Type B pancreatic cell (in vitro differentiated cells): ENCODE measurements around the gene SEC61G. TPM values are rescaled to one million over a fixed set of nuclear protein-coding genes. Genes with fewer than 3 reads are reported as not detected.
A peak's percentile ranks its signal among the peaks of the same experiment; 100 is the strongest.

Experiments used
- DNase-seq: peaks from one replicate; pipeline ENCODE4 v3.0.0; 2021; ENCODE audit warnings: mixed read lengths; ENCODE audit not compliant: unreplicated experiment; ENCODE audit errors: extremely low spot score
- H3K27ac Mint-ChIP-seq: 2 replicates; pipeline ENCODE4 v1.8.0; 2021; ENCODE audit warnings: mild to moderate bottlenecking, mixed read lengths
- H3K27me3 Mint-ChIP-seq: 2 replicates; pipeline ENCODE4 v1.8.0; 2021; ENCODE audit warnings: mixed read lengths
- H3K36me3 Mint-ChIP-seq: 2 replicates; pipeline ENCODE4 v1.8.0; 2021; ENCODE audit warnings: mixed read lengths
- H3K4me1 Mint-ChIP-seq: one replicate; pipeline ENCODE4 v1.8.0; 2021; ENCODE audit warnings: mixed read lengths; ENCODE audit not compliant: unreplicated experiment
- H3K4me3 Mint-ChIP-seq: 2 replicates; pipeline ENCODE4 v1.8.0; 2021; ENCODE audit warnings: mild to moderate bottlenecking, mixed read lengths
- H3K9me3 Mint-ChIP-seq: 2 replicates; pipeline ENCODE4 v1.8.0; 2021; ENCODE audit warnings: mixed read lengths
- CTCF ChIP-seq: fragments of 200-600 bp; sonication (generic); conservative IDR thresholded peaks from 2 replicates; pipeline ENCODE4 v1.5.0; 2021; ENCODE audit warnings: antibody characterized with exemption, mild to moderate bottlenecking
- total RNA-seq: library from RNA; stranded (reverse); gene quantifications from 2 replicates; pipeline ENCODE4 v1.2.1, GENCODE V29; 2021; ENCODE audit warnings: low replicate concordance

The SEC61G gene
- total RNA-seq, 1 donor from 2014 or later: 115 TPM

DNA sequence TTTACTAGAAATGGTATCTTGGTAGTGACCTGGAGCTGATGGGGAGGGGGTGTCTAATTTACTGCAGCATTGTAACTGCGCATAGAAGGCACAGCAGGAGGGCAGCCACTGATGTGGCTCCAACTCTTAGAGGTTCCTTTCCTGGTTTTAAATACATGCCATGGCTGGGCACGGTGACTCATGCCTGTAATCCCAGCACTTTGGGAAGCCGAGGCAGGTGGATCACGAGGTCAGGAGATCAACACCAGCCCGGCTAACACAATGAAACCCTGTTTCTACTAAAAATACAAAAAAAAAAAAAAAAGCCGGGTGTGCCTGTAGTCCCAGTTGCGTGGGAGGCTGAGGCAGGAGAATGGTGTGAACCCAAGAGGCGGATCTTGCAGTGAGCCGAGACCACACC lies 19.2 kb upstream of the SEC61G start:
- TF ChIP-seq CTCF: no peak
- peaks cover 6% of the 10 kb centered on the region for H3K9me3 Mint-ChIP-seq
- H3K36me3 Mint-ChIP-seq: no peaks in the 10 kb centered on the region
- no peak overlapping the region for H3K4me3 Mint-ChIP-seq
- no peaks in the 10 kb centered on the region for H3K27me3 Mint-ChIP-seq
- no peak for DNase-seq
- peaks cover 7% of the 10 kb centered on the region for H3K4me1 Mint-ChIP-seq
- H3K27ac Mint-ChIP-seq: no peak overlapping the region

DNA sequence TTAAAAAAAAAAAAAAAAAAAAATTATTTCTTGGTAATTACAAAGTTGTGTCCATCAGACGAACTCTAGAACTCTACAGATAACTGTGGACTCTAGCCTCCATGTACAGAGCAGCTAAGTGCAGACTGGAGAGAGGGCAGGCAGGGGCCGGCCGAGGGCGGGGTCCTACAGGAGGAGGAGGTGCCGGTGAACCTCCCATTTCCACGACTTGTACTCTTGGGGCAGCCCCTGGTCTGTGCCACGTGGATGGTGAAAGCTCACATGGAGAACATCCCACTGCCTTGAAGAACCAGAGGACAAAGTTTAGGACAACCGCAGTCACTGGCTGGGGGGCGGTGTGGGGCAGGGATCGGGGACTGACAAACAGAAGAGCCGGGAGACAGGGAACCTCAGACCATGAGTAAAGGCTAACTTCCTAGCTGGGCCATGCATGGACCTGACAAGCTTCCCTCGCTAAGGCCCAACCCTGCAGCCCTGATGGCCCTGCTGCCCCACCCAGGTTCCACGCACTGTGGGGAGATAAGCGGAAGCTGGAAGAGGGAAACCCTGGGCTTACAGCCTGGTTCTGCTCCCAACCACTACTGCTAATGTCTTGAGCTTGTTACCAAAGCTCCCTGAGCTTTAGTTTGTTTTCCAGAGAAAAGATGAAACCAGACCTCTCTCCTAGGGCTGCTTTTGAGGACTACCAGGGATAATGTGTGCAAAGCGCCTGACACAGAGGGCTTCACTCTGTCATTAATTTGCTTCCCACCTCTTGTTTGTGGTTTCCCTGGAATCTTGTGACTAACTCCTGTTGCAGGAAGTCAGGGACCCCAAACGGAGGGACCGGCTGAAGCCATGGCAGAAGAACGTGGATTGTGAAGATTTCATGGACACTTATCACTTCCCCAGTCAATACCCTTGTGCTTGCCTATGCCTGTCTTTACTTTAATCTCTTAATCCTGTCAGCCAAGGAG lies 16.1 kb upstream of the SEC61G start:
- peaks cover 7% of the 10 kb centered on the region for H3K4me1 Mint-ChIP-seq
- no peak for DNase-seq
- no peak for TF ChIP-seq CTCF
- peaks cover 6% of the 10 kb centered on the region for H3K9me3 Mint-ChIP-seq
- H3K27me3 Mint-ChIP-seq: peaks cover 16% of the 10 kb centered on the region
- no peak overlapping the region for H3K4me3 Mint-ChIP-seq
- no peak overlapping the region for H3K27ac Mint-ChIP-seq
- H3K36me3 Mint-ChIP-seq: no peaks in the 10 kb centered on the region

- peak; percentile 82 for DNase-seq
- Mint-ChIP-seq H3K27ac (peak overlapping the region; percentile 73), H3K9me3 (peaks cover 6% of the 10 kb centered on the region), H3K4me3 (peak overlapping the region; percentile 83), H3K36me3 (no peaks in the 10 kb centered on the region), H3K4me1 (peaks cover 7% of the 10 kb centered on the region), H3K27me3 (peaks cover 23% of the 10 kb centered on the region)
- TF ChIP-seq CTCF: peak; percentile 93
These were observed 14.7 kb upstream of the SEC61G start for GRCh38 chr7:54773472-54774399.

DNA sequence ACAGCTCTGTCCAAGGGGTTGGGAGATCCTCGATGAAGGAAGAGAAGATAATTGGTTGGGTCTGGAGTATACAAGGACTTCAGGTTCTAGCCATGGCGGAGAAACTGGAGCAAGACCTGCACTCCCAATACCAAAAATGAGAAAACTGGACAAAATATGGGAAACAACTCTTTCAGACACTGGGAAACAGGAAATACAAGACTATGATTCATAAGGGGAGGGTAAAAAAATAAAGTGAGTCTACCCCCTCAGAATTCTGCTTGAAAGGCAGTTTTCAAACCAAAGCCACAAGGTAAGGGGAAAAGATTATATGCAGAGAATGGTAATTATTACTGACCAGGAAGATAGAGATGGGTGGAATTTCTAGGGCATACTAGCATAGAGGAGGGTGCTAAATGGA lies 10.2 kb upstream of the SEC61G start:
- Mint-ChIP-seq H3K4me1 (peaks cover 6% of the 10 kb centered on the region), H3K36me3 (no peaks in the 10 kb centered on the region), H3K9me3 (no peaks in the 10 kb centered on the region), H3K4me3 (no peak overlapping the region), H3K27me3 (peaks cover 28% of the 10 kb centered on the region), H3K27ac (no peak overlapping the region)
- TF ChIP-seq CTCF: no peak
- DNase-seq: no peak

DNA sequence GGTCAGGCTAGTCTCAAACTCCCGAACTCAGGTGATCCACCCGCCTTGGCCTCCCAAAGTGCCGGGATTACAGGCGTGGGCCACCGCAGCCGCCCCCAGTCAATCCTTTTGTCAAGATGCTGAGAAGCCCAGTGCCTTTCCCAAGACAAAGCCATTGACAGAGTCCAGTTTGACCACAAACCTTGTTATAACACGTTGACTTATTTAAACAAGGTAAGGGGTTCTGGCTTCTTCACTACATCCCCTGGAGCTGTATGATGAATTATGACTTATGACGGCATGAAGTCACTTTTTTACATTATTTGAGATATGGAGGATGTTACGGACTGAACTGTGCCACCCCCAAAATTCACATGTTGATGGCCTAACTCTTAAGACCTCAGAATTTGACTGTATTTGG lies 5.8 kb upstream of the SEC61G start:
- Mint-ChIP-seq H3K27me3 (peaks cover 23% of the 10 kb centered on the region), H3K4me3 (no peak overlapping the region), H3K36me3 (no peaks in the 10 kb centered on the region), H3K27ac (no peak overlapping the region), H3K9me3 (no peaks in the 10 kb centered on the region), H3K4me1 (no peaks in the 10 kb centered on the region)
- TF ChIP-seq CTCF: no peak
- no peak for DNase-seq
